Retina (tissue), 1 donor: Measurements from ENCODE around the gene GPHN.

Source experiments
- DNase-seq: peaks from one replicate; pipeline ENCODE4 v3.0.0-alpha.2; 2016

Gene GPHN

DNA sequence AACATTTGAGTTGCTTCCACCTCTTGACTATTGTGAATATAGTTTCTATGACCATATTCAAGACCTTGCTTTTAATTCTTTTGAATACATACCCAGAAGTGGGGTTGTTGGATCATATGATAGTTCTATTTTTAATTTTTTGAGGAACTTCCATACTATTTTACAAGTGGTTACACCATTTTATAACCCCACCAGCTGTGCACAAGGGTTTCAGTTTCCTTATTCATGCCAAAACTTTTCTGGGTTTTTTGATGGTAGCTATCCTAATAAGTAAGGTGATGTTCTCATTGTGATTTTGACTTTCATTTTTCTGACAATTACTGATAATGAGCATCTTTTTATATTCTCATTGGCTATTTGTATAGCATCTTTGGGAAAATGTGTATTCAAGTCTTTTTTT is 571.9 kb downstream of the GPHN start:
- DNase-seq = no peak

GRCh38 chr14:67108230-67108629 is 600.3 kb downstream of the GPHN start:
- DNase-seq = no peak

- DNase-seq = no peak
Measured at GRCh38 chr14:67111022-67111421, 603.1 kb downstream of the GPHN start.

GRCh38 chr14:67112344-67112743 is 604.4 kb downstream of the GPHN start:
- no peak for DNase-seq

- no peak for DNase-seq
Measured at GRCh38 chr14:67127174-67127573, 619.2 kb downstream of the GPHN start.

- DNase-seq = no peak
Measured at GRCh38 chr14:67129768-67130167, 621.8 kb downstream of the GPHN start.

DNA sequence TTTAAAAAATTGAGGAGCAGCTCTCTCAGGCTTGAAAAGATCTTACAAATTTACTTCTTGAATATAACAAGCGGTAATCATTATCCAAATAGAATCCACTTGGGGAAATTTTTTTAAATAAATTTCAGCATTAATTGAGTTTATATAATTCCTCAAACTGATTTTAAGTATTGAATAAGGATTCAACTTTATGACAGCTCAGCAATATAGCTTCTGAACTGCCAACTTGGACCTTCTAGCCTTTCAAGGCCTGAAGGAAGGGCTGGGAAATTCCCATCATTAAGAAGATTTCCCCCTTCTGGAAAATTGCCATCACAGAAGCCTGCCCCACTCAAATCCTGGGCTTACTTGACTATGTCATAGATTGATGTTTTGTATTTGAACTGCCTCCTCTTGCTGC is 623.7 kb downstream of the GPHN start:
- DNase-seq = no peak

GRCh38 chr14:67133144-67133543 is 625.2 kb downstream of the GPHN start:
- DNase-seq = no peak

- DNase-seq = no peak
Measured at GRCh38 chr14:67133595-67134441, 625.9 kb downstream of the GPHN start.

DNA sequence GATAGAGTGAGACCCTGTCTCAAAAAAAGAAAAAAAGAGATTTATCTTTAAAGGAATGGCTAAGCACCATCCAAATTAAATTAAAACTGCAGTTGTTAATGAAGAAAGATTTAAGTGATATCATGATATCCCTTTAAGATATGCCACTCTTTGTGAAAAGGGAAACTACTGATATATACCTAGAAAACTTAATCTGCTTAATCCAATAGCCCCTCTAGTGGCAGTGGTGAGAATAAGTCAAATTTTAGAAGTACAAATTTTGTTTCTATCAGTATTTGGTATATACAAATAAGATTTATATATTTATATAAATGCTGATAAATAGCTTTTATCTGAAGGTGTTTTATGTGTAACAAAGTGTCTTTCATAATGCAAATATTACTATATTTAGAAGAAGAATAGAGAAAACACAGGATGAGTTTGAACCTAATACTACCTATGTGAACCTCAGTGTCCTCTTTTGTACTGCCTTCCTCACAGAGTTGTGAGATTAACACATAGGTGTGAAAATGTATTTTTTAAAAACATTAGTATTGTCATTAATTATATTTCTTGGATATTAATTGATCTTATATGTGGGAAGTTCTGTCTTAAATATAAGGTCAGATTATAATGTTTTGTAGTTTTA is 629.9 kb downstream of the GPHN start:
- no peak for DNase-seq

GRCh38 chr14:67140556-67140955 is 632.6 kb downstream of the GPHN start:
- no peak for DNase-seq

GRCh38 chr14:67141146-67141900 is 633.4 kb downstream of the GPHN start:
- DNase-seq = no peak

GRCh38 chr14:67151082-67151666 is 643.2 kb downstream of the GPHN start:
- no peak for DNase-seq

DNA sequence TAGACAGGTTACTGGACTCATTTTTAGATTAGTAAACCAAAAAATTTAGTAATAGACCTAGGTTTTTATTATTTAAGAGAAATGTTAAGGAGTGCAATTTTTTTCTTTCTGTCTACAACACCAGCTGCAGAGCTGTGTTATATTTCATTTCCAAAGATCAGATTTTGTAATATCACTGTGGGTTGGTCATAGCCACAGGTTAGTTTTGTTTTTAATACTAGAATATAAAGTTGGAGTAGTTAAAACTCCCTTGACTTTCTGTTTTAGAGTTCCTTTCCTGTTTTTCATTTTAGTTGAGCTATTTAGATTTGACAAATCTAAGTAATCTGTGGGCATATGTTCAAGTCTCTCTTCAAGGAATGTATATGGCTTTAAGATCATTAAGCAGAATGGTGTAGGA is 650.6 kb downstream of the GPHN start:
- no peak for DNase-seq

- DNase-seq = no peak
Measured at GRCh38 chr14:67162385-67162784, 654.4 kb downstream of the GPHN start.

DNA sequence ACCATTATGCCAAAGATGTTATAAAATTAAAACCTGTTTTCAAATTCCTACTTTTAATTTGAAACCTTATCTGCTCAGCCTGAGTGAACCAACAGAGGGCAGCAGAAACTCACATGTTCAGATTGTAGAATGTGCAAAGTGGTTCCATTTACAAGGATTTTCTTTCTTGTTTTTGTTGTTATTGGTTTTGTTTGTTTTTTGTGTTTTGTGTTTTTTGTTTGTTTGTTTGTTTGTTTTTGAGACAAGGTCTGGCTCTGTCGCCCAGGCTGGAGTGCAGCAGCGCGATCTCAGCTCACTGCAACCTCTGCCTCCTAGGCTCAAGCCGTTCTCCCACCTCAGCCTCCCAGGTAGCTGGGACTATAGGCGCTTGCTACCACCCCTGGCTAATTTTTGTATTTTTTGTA is 658.5 kb downstream of the GPHN start:
- DNase-seq = peak; percentile 37

DNA sequence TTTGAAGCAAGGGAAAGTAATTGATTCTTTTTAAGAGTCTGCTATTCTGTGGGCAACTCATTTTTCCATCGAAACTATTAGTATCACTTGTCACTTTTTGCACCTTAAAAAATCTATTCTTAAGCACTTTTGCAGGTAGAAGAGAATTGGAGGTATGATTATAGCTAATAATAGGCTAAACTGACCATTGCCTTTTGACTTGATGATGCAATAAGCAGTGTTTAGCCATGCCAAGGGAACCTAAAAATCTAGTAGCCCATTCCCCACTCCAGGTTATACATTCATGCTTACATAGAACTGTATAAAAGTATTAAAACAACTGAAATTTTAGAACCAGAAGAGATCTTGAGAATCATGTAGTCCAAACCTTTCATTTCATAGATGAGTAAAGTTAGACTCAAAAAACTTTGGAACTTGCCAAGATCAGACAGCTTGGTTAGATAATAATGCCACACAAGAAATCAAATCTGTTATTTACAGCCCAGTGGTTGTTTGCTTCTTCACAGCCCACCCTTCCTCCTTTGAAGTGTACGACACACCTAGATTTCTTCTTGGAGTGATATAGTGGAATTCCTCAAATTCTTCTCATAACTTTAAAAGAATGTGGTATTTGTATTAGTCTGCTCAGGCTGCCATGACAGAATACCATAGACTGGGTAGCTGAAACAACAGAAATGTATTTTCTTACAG is 659.6 kb downstream of the GPHN start:
- DNase-seq = no peak

GRCh38 chr14:67168110-67168441 is 660.1 kb downstream of the GPHN start:
- DNase-seq = no peak

- DNase-seq = no peak
Measured at GRCh38 chr14:67170660-67171059, 662.7 kb downstream of the GPHN start.

GRCh38 chr14:67172056-67172455 is 664.1 kb downstream of the GPHN start:
- no peak for DNase-seq

GRCh38 chr14:67172520-67172919 is 664.6 kb downstream of the GPHN start:
- DNase-seq = no peak

DNA sequence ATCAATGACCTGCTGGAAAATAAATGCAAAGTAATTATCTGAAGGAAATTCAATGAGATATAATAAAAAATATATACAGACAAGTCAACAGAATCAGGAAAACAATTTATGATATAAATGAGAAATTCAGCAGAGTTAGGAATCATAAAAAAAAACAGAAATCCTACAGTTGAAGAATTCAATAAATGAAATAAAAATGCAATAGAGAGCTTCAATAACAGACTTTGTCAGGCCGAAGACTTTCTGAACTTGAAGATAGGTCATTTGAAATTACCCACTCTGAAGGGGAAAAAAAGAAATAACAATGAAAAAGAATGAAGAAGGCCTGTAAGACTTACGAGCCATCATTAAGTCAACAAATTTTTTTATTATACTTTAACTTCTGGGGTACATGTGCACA is 665.8 kb downstream of the GPHN start:
- no peak for DNase-seq

GRCh38 chr14:67186172-67186768 is 678.3 kb downstream of the GPHN start:
- DNase-seq = no peak
